Central memory CD8-positive, alpha-beta T cell (primary cell): ENCODE data around the gene SP3.

Source experiments
- ATAC-seq: fragments of 150-1000 bp; cut with Tn5 transposase; replicated peaks from 2 replicates; pipeline ENCODE4 v1.10.0; 2022; ENCODE audit warnings: mild to moderate bottlenecking, moderate FRiP score, moderate number of reproducible peaks; ENCODE audit not compliant: poor library complexity, severe bottlenecking; ENCODE audit errors: extremely low read depth
- DNase-seq, 2 donors: peaks; one replicate each; pipeline ENCODE4 v3.0.0; 2021; ENCODE audit warnings: low spot score in 2 of 2
- H3K27ac Mint-ChIP-seq: one replicate; pipeline ENCODE4 v1.8.0; 2022; ENCODE audit warnings: low read depth, mild to moderate bottlenecking, moderate library complexity, mixed read lengths
- H3K27me3 Mint-ChIP-seq: one replicate; pipeline ENCODE4 v1.8.0; 2022; ENCODE audit warnings: mixed read lengths
- H3K36me3 Mint-ChIP-seq: one replicate; pipeline ENCODE4 v1.8.0; 2022; ENCODE audit warnings: mild to moderate bottlenecking, moderate library complexity, mixed read lengths; ENCODE audit not compliant: insufficient read depth
- H3K4me1 Mint-ChIP-seq: one replicate; pipeline ENCODE4 v1.8.0; 2022; ENCODE audit warnings: mixed read lengths
- H3K4me3 Mint-ChIP-seq: one replicate; pipeline ENCODE4 v1.8.0; 2022; ENCODE audit warnings: mild to moderate bottlenecking, moderate library complexity, mixed read lengths
- H3K9me3 Mint-ChIP-seq: one replicate; pipeline ENCODE4 v1.8.0; 2022; ENCODE audit warnings: mixed read lengths

The SP3 gene

DNA sequence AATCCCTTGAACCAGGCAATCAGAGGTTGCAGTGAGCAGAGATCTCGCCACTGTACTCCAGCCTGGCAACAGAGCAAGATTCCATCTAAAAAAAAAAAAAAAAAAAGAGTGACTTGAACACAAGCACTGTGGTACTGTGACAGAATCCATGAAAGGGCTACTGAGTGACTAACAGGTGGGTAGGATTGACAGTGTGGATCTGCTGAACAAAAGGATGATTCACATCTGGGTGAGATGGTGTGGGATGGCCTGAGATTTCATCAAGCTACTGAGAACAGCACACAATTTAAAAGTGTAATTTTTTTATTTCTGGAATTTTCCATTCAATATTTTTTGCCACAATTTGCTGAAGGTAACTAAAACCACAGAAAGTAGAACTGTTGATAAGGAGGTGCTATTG is 13.3 kb upstream of the SP3 start:
- ATAC-seq (no peak), DNase-seq (no peak)
- Mint-ChIP-seq H3K27me3 (peaks cover 29% of the 10 kb centered on the region), H3K36me3 (no peaks in the 10 kb centered on the region), H3K27ac (no peak overlapping the region), H3K9me3 (no peaks in the 10 kb centered on the region), H3K4me3 (no peak overlapping the region), H3K4me1 (no peaks in the 10 kb centered on the region)

DNA sequence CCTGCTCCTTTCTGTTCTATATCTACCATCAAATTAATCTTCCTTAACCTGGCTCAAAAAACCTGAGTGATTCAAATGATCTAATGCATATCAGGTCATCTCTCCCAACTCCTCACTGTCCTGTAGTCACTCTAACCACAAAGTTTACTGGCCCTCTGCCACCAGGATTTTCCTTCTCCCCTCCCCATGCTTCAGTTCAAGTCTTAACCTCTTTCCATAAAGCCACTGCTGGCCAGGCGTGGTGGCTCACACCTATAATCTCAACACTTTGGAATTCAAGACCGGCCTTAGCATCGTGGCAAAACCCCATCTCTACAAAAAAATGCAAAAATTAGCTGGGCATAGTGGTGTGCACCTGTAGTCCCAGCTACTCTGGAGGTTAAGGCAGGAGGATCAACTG is 7.5 kb upstream of the SP3 start:
- H3K27me3 Mint-ChIP-seq: peaks cover 16% of the 10 kb centered on the region
- H3K36me3 Mint-ChIP-seq: no peaks in the 10 kb centered on the region
- H3K27ac Mint-ChIP-seq: no peak overlapping the region
- no peaks in the 10 kb centered on the region for H3K9me3 Mint-ChIP-seq
- ATAC-seq: no peak
- H3K4me1 Mint-ChIP-seq: no peaks in the 10 kb centered on the region
- DNase-seq: no peak
- H3K4me3 Mint-ChIP-seq: no peak overlapping the region

DNA sequence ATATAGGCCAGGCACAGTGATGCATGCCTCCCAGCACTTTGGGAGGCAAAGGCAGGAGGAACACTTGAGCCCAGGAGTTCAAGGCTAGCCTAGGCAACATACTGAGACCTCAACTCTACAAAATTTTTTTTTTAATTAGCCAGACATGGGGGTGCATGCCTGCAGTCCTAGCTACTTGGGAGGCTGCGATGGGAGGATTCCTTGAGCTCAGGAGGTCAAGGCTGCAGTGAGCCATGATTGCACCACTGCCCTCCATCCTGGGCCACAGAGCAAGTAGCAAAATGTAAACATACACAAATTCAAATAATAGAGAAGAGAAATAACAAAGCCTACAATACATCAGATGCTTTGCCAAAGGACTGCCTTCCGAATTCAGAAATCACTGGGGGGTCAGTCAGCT is 7.0 kb upstream of the SP3 start:
- H3K4me1 Mint-ChIP-seq: no peaks in the 10 kb centered on the region
- H3K36me3 Mint-ChIP-seq: no peaks in the 10 kb centered on the region
- H3K9me3 Mint-ChIP-seq: no peaks in the 10 kb centered on the region
- no peak overlapping the region for H3K27ac Mint-ChIP-seq
- H3K4me3 Mint-ChIP-seq: no peak overlapping the region
- peaks cover 16% of the 10 kb centered on the region for H3K27me3 Mint-ChIP-seq
- DNase-seq (no peak), ATAC-seq (no peak)

DNA sequence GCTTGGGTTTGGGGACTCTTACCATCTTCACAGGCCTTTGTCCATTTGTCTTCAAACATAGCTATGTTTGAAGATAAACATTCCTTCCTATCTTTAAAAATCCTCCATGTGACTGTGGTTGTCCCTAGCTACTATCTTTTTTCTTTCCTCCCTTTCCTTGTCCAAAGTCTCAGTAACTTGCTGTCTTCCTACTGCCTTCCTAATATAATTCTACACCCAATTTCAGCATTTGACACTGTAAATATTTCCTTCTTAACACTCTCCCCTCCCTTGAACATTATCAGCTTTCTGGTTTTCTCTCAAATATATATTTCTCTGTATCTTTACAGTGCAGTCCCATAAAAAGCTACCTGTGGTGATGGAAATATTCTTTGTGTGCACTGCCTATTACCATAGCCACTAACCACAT is 5.3 kb upstream of the SP3 start:
- Mint-ChIP-seq H3K36me3 (peaks cover 7% of the 10 kb centered on the region), H3K27me3 (peaks cover 14% of the 10 kb centered on the region), H3K4me3 (no peak overlapping the region), H3K27ac (no peak overlapping the region), H3K9me3 (no peaks in the 10 kb centered on the region), H3K4me1 (peaks cover 12% of the 10 kb centered on the region)
- ATAC-seq: no peak
- no peak for DNase-seq

DNA sequence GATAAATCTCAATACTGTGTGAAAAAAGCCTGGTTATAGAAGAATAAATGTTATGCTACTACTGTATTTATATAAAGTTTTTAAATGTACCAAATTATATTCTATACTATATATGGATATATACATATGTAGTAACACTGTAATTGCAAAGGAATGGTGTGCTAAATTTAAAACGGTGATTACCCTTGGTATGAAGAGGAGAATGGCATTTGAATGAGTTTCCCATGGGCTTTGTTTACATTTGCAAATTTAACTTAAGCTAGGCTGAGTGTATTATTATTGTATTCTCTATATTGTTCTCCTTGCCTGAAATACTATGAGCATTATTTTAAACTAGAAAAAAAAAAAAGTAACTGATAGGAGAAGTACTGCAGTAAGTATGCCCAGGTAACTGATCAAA is 4.7 kb upstream of the SP3 start:
- Mint-ChIP-seq H3K9me3 (no peaks in the 10 kb centered on the region), H3K4me3 (no peak overlapping the region), H3K4me1 (peaks cover 12% of the 10 kb centered on the region), H3K27me3 (peaks cover 7% of the 10 kb centered on the region), H3K27ac (no peak overlapping the region), H3K36me3 (peaks cover 12% of the 10 kb centered on the region)
- DNase-seq (no peak), ATAC-seq (no peak)

DNA sequence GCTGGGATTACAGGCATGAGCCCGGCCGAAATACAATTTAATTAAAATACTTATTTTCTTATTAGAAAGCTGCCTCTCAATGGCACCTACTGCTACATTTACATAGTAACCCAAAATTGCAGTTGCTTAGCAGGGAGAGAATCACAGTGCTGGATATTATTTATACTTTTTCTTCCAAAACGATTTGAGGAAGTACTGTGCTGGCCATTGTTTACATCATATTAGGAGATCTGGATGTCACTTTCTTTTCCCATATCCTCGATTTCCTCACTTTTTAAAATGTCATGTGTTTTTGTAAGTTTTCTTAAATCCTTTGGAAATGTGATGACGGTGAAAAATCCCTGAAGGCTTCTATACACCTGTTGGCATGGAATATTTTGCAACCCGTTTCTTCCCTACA is 3.4 kb upstream of the SP3 start:
- ATAC-seq: no peak
- H3K36me3 Mint-ChIP-seq: peaks cover 20% of the 10 kb centered on the region
- no peaks in the 10 kb centered on the region for H3K9me3 Mint-ChIP-seq
- no peaks in the 10 kb centered on the region for H3K27me3 Mint-ChIP-seq
- no peak for DNase-seq
- peaks cover 12% of the 10 kb centered on the region for H3K4me1 Mint-ChIP-seq
- no peak overlapping the region for H3K4me3 Mint-ChIP-seq
- H3K27ac Mint-ChIP-seq: no peak overlapping the region

DNA sequence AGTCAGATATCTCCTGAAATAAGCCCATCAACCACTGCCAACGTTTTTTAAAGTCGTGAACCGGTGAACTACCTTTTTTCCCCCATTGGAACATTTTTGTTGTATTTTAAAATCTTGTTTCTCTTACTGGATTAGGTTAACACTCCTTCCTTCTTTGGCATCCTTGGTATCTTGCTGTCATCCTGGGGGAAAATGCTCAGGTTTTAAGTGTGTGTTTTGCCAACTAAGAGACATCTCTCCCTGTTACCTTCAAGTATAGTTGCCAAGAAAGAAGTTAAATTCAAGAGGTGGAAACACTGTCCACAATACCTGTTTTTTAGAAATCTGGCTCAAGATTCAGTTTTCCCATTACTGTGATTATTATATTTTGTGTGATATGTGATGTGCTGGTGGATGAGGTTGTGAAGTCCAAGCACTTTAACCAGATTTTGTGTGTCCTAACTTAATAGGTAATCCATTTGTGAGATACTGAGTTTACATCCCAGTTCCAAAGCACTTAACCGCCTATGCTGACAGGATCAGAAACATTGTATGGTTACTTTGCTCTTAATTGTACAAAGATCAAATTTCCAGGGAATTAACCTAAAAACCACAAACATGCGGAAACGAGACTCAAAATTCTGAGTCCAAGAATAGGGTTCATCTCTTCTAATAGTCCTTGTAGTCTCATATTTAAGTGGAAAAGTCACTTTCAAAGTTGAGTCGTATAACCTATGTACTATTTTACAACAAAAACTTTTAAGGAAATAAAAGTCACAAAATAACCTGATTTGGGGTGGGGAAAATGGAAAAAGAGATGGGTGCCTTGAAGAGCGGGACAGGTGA is 1.3 kb upstream of the SP3 start:
- ATAC-seq: no peak
- Mint-ChIP-seq H3K4me3 (peak overlapping the region; percentile 97), H3K4me1 (peaks cover 26% of the 10 kb centered on the region), H3K36me3 (peaks cover 23% of the 10 kb centered on the region), H3K27me3 (no peaks in the 10 kb centered on the region), H3K9me3 (no peaks in the 10 kb centered on the region), H3K27ac (peak overlapping the region; percentile 98)
- DNase-seq: no peak

DNA sequence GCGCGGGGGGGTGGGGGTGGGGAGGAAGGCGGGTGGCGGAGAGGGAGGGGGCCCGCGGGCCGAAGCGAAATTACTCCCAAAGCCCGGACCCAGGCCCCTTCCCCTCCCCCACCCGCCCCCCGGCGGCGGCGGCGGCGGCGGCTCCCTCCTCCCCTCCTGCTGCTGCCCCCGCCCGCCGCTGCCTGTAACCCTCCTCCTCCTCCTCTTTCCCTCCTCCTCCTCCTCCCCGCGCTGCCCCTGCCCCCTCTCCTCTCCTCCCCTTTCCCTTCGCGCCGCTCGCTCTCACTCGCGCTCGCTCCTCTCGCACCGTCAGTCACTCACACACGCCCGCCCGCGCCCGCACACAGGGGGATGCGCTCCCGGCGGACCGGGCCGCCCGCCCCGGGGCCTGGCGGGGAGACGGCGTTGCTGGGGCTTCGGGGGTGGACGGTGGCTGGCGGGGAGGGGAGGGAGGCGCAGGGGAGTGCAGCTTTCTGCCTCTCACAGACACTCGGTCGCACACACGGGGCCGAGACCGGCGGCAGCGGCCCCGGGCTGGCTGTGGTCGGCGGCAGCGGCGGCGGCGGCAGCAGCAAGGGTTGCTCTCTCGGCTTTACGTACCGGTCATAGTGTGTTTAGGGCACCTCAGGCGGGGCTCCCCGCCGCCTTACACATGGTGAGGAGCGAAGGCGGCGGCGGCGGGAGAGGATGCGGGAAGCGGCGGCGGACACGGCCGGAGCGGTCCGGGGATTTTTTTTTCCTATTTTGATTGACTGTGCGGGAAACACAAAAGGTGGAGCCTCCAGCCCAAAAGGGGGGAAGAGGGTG is 405 bp downstream of the SP3 start:
- H3K27me3 Mint-ChIP-seq: no peaks in the 10 kb centered on the region
- H3K9me3 Mint-ChIP-seq: no peaks in the 10 kb centered on the region
- ATAC-seq (peak; percentile 34), DNase-seq (peak; percentile 61 to 74)
- peak overlapping the region; percentile 97 for H3K4me3 Mint-ChIP-seq
- H3K36me3 Mint-ChIP-seq: peaks cover 25% of the 10 kb centered on the region
- H3K27ac Mint-ChIP-seq: peak overlapping the region; percentile 98
- peaks cover 34% of the 10 kb centered on the region for H3K4me1 Mint-ChIP-seq

DNA sequence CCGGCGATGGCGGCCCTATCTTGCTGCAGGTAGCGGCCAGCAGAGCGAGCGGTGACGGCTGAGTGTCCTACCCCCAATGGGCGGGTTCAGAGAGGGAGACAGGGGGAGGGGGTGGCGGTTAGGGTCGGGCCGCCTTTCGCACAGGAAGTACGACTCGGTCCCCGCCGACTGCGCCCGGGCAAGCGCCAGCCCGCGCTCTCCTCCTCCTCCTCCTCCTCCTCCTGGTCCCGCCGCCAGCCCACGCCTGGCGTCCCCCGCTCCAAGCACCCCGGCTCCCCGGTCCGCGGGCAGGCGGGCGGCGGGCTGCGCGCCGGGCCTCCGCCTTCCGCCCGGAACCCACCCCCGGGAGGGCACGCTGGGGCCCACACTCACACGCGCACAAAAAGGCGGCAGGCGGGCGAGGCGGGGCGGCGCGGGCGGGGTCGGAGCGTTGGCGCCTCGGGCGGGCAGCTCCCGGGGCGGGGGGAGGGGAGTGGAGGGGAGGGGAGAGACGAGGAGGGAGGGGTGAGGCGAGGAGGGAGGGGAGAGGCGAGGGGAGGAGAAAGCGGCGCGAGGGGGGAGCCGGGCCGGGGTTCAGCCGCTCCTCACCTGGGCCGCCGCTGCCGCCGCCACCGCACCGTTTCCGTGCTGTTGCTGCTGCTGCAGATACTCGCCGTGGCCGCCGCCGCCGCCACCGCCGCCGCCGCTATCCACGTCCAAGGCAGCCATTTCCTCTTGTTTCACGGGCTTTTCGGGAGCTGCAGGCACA is 1.2 kb downstream of the SP3 start:
- peak overlapping the region; percentile 98 for H3K27ac Mint-ChIP-seq
- ATAC-seq (peak; percentile 64), DNase-seq (peak; percentile 80 to 90)
- H3K4me1 Mint-ChIP-seq: peaks cover 42% of the 10 kb centered on the region
- no peaks in the 10 kb centered on the region for H3K27me3 Mint-ChIP-seq
- no peaks in the 10 kb centered on the region for H3K9me3 Mint-ChIP-seq
- H3K4me3 Mint-ChIP-seq: peak overlapping the region; percentile 97
- H3K36me3 Mint-ChIP-seq: peaks cover 29% of the 10 kb centered on the region

DNA sequence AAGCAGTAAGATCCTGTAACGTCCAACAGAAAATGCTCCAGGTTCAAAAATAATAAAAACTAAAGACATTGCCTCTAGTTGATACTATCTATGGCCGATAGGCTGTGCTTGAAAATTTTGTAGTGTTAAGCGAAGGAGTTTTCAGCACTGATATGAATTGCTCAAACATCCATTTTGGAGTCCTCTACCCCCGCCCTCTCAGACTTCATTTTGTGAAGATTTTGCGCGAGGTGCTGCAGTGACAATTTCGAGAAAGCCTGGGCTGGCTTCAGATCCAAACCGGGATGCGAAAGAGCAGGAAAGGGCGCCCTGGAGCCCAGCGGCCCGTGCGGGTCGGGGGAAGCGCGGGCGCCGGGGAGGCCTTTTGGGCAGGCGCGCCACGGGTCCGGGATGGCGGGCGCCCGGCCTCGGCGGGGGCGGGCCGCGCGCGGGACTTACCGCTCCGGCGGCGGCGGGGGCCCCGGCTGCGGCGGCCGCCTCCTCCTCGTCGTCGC is 1.8 kb downstream of the SP3 start:
- Mint-ChIP-seq H3K4me3 (peak overlapping the region; percentile 97), H3K27ac (peak overlapping the region; percentile 98), H3K4me1 (peaks cover 48% of the 10 kb centered on the region), H3K9me3 (no peaks in the 10 kb centered on the region), H3K36me3 (peaks cover 29% of the 10 kb centered on the region), H3K27me3 (no peaks in the 10 kb centered on the region)
- peak; percentile 54 to 67 for DNase-seq
- ATAC-seq: peak; percentile 50

DNA sequence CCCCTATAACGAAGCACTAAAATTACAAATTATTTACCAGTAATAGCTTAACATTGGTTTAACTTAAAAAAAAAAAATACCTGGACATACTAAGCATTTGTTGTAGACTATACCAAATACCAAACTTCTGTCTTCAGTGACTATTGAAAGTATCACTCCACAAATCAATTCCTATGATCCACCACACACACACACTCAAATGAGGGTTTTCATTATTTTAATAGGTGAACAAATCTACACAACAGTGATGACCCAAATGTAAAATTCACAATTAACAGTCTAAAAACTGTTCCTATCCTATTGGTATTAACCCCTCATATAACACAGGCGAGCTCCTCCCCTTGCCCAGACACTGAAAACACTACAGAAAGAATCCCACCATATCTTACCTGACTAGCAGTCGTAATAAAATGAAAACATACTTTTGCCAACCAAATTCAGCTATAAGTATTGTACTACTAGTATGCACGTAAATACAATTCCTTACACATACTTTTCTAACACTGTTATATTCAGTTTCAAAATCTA is 2.5 kb downstream of the SP3 start:
- no peak for ATAC-seq
- Mint-ChIP-seq H3K27me3 (no peaks in the 10 kb centered on the region), H3K4me1 (peaks cover 52% of the 10 kb centered on the region)

DNA sequence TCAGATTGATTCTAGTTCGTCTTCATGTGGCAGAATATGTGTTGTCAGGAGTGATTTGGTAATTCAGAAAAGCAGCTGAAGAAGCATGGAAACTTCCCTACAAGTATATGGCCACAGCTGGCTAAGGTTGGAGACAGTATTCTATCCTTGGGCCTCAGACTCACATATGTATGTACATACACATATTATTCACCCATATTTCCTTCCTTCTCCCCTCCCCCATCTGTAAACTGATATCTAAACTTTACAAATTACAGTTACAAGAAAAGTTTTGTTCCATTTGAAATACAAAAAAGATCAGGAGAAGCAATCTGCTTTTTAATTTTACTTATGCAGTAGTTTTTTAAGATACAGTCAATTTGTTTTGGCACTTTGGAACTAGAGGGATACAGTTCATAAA is 3.1 kb downstream of the SP3 start:
- ATAC-seq (no peak), DNase-seq (no peak)
- no peaks in the 10 kb centered on the region for H3K27me3 Mint-ChIP-seq
- H3K27ac Mint-ChIP-seq: peak overlapping the region; percentile 98
- peak overlapping the region; percentile 97 for H3K4me3 Mint-ChIP-seq
- H3K36me3 Mint-ChIP-seq: peaks cover 33% of the 10 kb centered on the region
- H3K9me3 Mint-ChIP-seq: no peaks in the 10 kb centered on the region
- peaks cover 58% of the 10 kb centered on the region for H3K4me1 Mint-ChIP-seq

More for the DNA sequence above, 2.5 kb downstream of the SP3 start:
- no peak for DNase-seq
- Mint-ChIP-seq H3K27ac (peak overlapping the region; percentile 98), H3K9me3 (no peaks in the 10 kb centered on the region), H3K4me3 (peak overlapping the region; percentile 97), H3K36me3 (peaks cover 29% of the 10 kb centered on the region)
